ENCODE measurements around the gene POU5F1. TPM values are rescaled to one million over a fixed set of nuclear protein-coding genes. Genes with fewer than 3 reads are reported as not detected.

Gene POU5F1
- polyA plus RNA-seq, 1 donor from 2014 or later = not detected

- no peaks in the 10 kb centered on the region for H3K36me3 ChIP-seq (ENCODE audit: insufficient read depth, low read length)
- no peaks in the 10 kb centered on the region for H4K20me1 ChIP-seq (ENCODE audit: insufficient read depth)
- H3K4me3 ChIP-seq (ENCODE audit: low read length) = no peak overlapping the region
- no peaks in the 10 kb centered on the region for H3K9me3 ChIP-seq (ENCODE audit: low read length)
- TF ChIP-seq REST (IDR thresholded peaks at IDR 0.05; ENCODE audit: borderline replicate concordance) = no peak
- peak; percentile 64 for TF ChIP-seq SMC3 (conservative IDR thresholded peaks at IDR 0.05; ENCODE audit: poor library complexity)
- peak; percentile 44 for TF ChIP-seq RAD21 (conservative IDR thresholded peaks at IDR 0.05)
- TF ChIP-seq CTCF (IDR thresholded peaks at IDR 0.05; ENCODE audit: poor library complexity, severe bottlenecking) = peak; percentile 72
- H3K4me2 ChIP-seq (ENCODE audit: low read length) = no peak overlapping the region
- H3K9ac ChIP-seq (ENCODE audit: low read length) = no peak overlapping the region
- no peak overlapping the region for H3K27ac ChIP-seq (ENCODE audit: low read length)
- H3K27me3 ChIP-seq (ENCODE audit: insufficient read depth, low read depth, low read length) = no peaks in the 10 kb centered on the region
- no peaks in the 10 kb centered on the region for H3F3A ChIP-seq (ENCODE audit: insufficient read depth, low read length, poor library complexity, severe bottlenecking)
- H3K9me2 ChIP-seq (ENCODE audit: insufficient read depth, low read length) = no peaks in the 10 kb centered on the region
- no peak overlapping the region for H2AFZ ChIP-seq (ENCODE audit: low read depth, low read length)
- no peaks in the 10 kb centered on the region for H3K79me2 ChIP-seq (replicated peaks; ENCODE audit: insufficient read depth, low read length)
These were observed 42.3 kb downstream of the POU5F1 start for GRCh38 chr6:31128093-31128676.

- H3K9me2 ChIP-seq (ENCODE audit: insufficient read depth, low read length) = no peaks in the 10 kb centered on the region
- H3K27ac ChIP-seq (ENCODE audit: low read length) = no peak overlapping the region
- no peak overlapping the region for H3K4me2 ChIP-seq (ENCODE audit: low read length)
- TF ChIP-seq CTCF (IDR thresholded peaks at IDR 0.05; ENCODE audit: poor library complexity, severe bottlenecking) (no peak), RAD21 (conservative IDR thresholded peaks at IDR 0.05) (no peak), MXI1 (conservative IDR thresholded peaks at IDR 0.05; ENCODE audit: poor library complexity, severe bottlenecking) (no peak), REST (IDR thresholded peaks at IDR 0.05; ENCODE audit: borderline replicate concordance) (no peak), SMC3 (conservative IDR thresholded peaks at IDR 0.05; ENCODE audit: poor library complexity) (no peak), POLR2AphosphoS5 (IDR thresholded peaks at IDR 0.05) (no peak), TAF1 (IDR thresholded peaks at IDR 0.05; ENCODE audit: low read depth) (no peak), EZH2 (IDR thresholded peaks at IDR 0.05; ENCODE audit: borderline replicate concordance, insufficient read depth, low read length, poor library complexity, severe bottlenecking) (no peak), EP300 (conservative IDR thresholded peaks at IDR 0.05; ENCODE audit: poor library complexity, severe bottlenecking) (no peak)
- H3K27me3 ChIP-seq (ENCODE audit: insufficient read depth, low read depth, low read length) = no peaks in the 10 kb centered on the region
- H4K20me1 ChIP-seq (ENCODE audit: insufficient read depth) = no peaks in the 10 kb centered on the region
- H3K9me3 ChIP-seq (ENCODE audit: low read length) = no peaks in the 10 kb centered on the region
- H3F3A ChIP-seq (ENCODE audit: insufficient read depth, low read length, poor library complexity, severe bottlenecking) = no peaks in the 10 kb centered on the region
- no peaks in the 10 kb centered on the region for H3K36me3 ChIP-seq (ENCODE audit: insufficient read depth, low read length)
- no peak overlapping the region for H3K4me3 ChIP-seq (ENCODE audit: low read length)
- H3K79me2 ChIP-seq (replicated peaks; ENCODE audit: insufficient read depth, low read length) = no peaks in the 10 kb centered on the region
- H2AFZ ChIP-seq (ENCODE audit: low read depth, low read length) = no peak overlapping the region
- H3K9ac ChIP-seq (ENCODE audit: low read length) = no peak overlapping the region
These were observed 43.9 kb downstream of the POU5F1 start for GRCh38 chr6:31126396-31127175.

All from neural cell (in vitro differentiated cells).